ENCODE data around the gene CAMKV. TPM values are rescaled to one million over a fixed set of nuclear protein-coding genes. Genes with fewer than 3 reads are reported as not detected.
A peak's percentile ranks its signal among the peaks of the same experiment; 100 is the strongest.

The CAMKV gene, protein sequence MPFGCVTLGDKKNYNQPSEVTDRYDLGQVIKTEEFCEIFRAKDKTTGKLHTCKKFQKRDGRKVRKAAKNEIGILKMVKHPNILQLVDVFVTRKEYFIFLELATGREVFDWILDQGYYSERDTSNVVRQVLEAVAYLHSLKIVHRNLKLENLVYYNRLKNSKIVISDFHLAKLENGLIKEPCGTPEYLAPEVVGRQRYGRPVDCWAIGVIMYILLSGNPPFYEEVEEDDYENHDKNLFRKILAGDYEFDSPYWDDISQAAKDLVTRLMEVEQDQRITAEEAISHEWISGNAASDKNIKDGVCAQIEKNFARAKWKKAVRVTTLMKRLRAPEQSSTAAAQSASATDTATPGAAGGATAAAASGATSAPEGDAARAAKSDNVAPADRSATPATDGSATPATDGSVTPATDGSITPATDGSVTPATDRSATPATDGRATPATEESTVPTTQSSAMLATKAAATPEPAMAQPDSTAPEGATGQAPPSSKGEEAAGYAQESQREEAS
- total RNA-seq (2021) (56.0 to 58.2 TPM (median 56.6 TPM) in 3 replicates), Bru-seq, nascent RNA (percentile 67 among the genes with signal in this experiment)
- long read RNA-seq, experiment 1, transcript CAMKV-209 (11 exons, 3,314 nt) = minor isoform, 89 of 325 reads
- long read RNA-seq, experiment 1, transcript CAMKV-215 (12 exons, 2,905 nt) = major isoform, 107 of 325 reads
- long read RNA-seq, experiment 1, partial matches to known transcripts = 30 of 325 reads
- long read RNA-seq, experiment 1, other reads (novel, unspliced or antisense) = 95 of 325 reads
- long read RNA-seq, experiment 2, transcript CAMKV-215 (12 exons, 2,905 nt) = major isoform, 13 of 48 reads
- long read RNA-seq, experiment 2, partial matches to known transcripts = 7 of 48 reads
- long read RNA-seq, experiment 2, other reads (novel, unspliced or antisense) = 25 of 48 reads
- long read RNA-seq, experiment 3, transcript CAMKV-215 (12 exons, 2,905 nt) = major isoform, 11 of 24 reads
- long read RNA-seq, experiment 3, partial matches to known transcripts = 2 of 24 reads
- long read RNA-seq, experiment 3, other reads (novel, unspliced or antisense) = 7 of 24 reads

- H3K4me3 Mint-ChIP-seq = peak within 1 kb of the TSS; percentile 65
- no peaks in the 10 kb centered on the region for H3K9me3 Mint-ChIP-seq
- ChIA-PET POLR2A (interaction anchor here (0.6 to 1.8 kb wide), 4 partner anchors 8 to 60 kb away, joined by 3 to 10 read pairs (median 4); partner anchors contain the start of gene MON1A), CTCF (interaction anchor here (0.8 to 6.0 kb wide), 14 partner anchors 8 to 169 kb away, joined by 3 to 37 read pairs (median 6); partner anchors contain the start of genes INKA1 and MST1R)
- TF ChIP-seq ARID4B (CRISPR knock-in tag; IDR thresholded peaks at IDR 0.05; ENCODE audit: borderline replicate concordance) (peak; percentile 62; the same call in 1 of the 2 replicates), MAX (CRISPR knock-in tag; IDR thresholded peaks at IDR 0.05) (peak; percentile 48; the same call in 1 of the 2 replicates), E2F5 (CRISPR knock-in tag; IDR thresholded peaks at IDR 0.05) (0 out of 2 replicates have a peak, but pooled peaks have one; percentile 53), MYBL2 (CRISPR knock-in tag; IDR thresholded peaks at IDR 0.05) (0 out of 2 replicates have a peak, but pooled peaks have one; percentile 25), SP1 (CRISPR knock-in tag; conservative IDR thresholded peaks at IDR 0.05) (peak; percentile 59), TP53 (CRISPR knock-in tag; IDR thresholded peaks at IDR 0.05) (peak; percentile 23; the same call in 1 of the 2 replicates), PRDM15 (CRISPR knock-in tag; IDR thresholded peaks at IDR 0.05) (no peak), ZBTB21 (CRISPR knock-in tag; IDR thresholded peaks at IDR 0.05; ENCODE audit: borderline replicate concordance) (0 out of 2 replicates have a peak, but pooled peaks have one; percentile 14), ATF1 (CRISPR knock-in tag; IDR thresholded peaks at IDR 0.05) (no peak), OVOL2 (CRISPR knock-in tag; IDR thresholded peaks at IDR 0.05; ENCODE audit: borderline replicate concordance) (no peak), NR1H2 (CRISPR knock-in tag; IDR thresholded peaks at IDR 0.05) (no peak), CREM (CRISPR knock-in tag; IDR thresholded peaks at IDR 0.05) (0 out of 2 replicates have a peak, but pooled peaks have one; percentile 54), NFATC4 (CRISPR knock-in tag; IDR thresholded peaks at IDR 0.05) (no peak), ESRRA (CRISPR knock-in tag; IDR thresholded peaks at IDR 0.05; ENCODE audit: borderline replicate concordance) (peak; percentile 68; the same call in 1 of the 2 replicates), PRRX2 (CRISPR knock-in tag; IDR thresholded peaks at IDR 0.05) (no peak), FOXP1 (CRISPR knock-in tag; IDR thresholded peaks at IDR 0.05; ENCODE audit: borderline replicate concordance) (peak; percentile 52; the same call in 1 of the 2 replicates)
- TF ChIP-seq, protein P1, sequence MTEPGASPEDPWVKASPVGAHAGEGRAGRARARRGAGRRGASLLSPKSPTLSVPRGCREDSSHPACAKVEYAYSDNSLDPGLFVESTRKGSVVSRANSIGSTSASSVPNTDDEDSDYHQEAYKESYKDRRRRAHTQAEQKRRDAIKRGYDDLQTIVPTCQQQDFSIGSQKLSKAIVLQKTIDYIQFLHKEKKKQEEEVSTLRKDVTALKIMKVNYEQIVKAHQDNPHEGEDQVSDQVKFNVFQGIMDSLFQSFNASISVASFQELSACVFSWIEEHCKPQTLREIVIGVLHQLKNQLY (CRISPR knock-in tag; IDR thresholded peaks at IDR 0.05) = 0 out of 2 replicates have a peak, but pooled peaks have one; percentile 79
- TF ChIP-seq, protein P2, sequence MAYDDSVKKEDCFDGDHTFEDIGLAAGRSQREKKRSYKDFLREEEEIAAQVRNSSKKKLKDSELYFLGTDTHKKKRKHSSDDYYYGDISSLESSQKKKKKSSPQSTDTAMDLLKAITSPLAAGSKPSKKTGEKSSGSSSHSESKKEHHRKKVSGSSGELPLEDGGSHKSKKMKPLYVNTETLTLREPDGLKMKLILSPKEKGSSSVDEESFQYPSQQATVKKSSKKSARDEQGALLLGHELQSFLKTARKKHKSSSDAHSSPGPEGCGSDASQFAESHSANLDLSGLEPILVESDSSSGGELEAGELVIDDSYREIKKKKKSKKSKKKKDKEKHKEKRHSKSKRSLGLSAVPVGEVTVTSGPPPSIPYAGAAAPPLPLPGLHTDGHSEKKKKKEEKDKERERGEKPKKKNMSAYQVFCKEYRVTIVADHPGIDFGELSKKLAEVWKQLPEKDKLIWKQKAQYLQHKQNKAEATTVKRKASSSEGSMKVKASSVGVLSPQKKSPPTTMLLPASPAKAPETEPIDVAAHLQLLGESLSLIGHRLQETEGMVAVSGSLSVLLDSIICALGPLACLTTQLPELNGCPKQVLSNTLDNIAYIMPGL (CRISPR knock-in tag; IDR thresholded peaks at IDR 0.05) = peak; percentile 64; the same call in 1 of the 2 replicates
- DNase-seq (ENCODE audit: low spot score) = peak; percentile 77
- peaks cover 4% of the 10 kb centered on the region for H3K27me3 Mint-ChIP-seq (ENCODE audit: low read depth)
- H3K36me3 Mint-ChIP-seq = no peaks in the 10 kb centered on the region
- no peak within 1 kb of the TSS for H3K27ac Mint-ChIP-seq
- H3K4me1 Mint-ChIP-seq = peaks cover 39% of the 10 kb centered on the region
- peak; percentile 67 for ATAC-seq
Measured at GRCh38 chr3:49869525-49870126, at the start of gene CAMKV. CAMKV (minus strand) TSS chr3:49869906; CDS start chr3:49862388, 7,518 bp downstream.
